Endothelial cell (in vitro differentiated cells): ENCODE results near the gene MPC1. TPM values are rescaled to one million over a fixed set of nuclear protein-coding genes. Genes with fewer than 3 reads are reported as not detected.
"Not testable (repeated sequence)": the region's sequence is repeated elsewhere in the genome, so short reads cannot be mapped to it uniquely, and the experiment has no call there.

ENCODE experiments used
- DNase-seq: peaks from one replicate; pipeline ENCODE4 v3.0.0; 2021; ENCODE audit warnings: low spot score
- H3K27ac Mint-ChIP-seq: one replicate; pipeline ENCODE4 v1.8.0; 2021; ENCODE audit warnings: mixed read lengths, inconsistent platforms; ENCODE audit not compliant: unreplicated experiment
- H3K27me3 Mint-ChIP-seq: one replicate; pipeline ENCODE4 v1.8.0; 2021; ENCODE audit warnings: mild to moderate bottlenecking, moderate library complexity, mixed read lengths, inconsistent platforms; ENCODE audit not compliant: unreplicated experiment
- H3K36me3 Mint-ChIP-seq: one replicate; pipeline ENCODE4 v1.8.0; 2021; ENCODE audit warnings: mild to moderate bottlenecking, low read depth, mixed read lengths, inconsistent platforms; ENCODE audit not compliant: unreplicated experiment
- H3K4me1 Mint-ChIP-seq: one replicate; pipeline ENCODE4 v1.8.0; 2021; ENCODE audit warnings: mild to moderate bottlenecking, mixed read lengths, inconsistent platforms; ENCODE audit not compliant: unreplicated experiment
- H3K4me3 Mint-ChIP-seq: one replicate; pipeline ENCODE4 v1.8.0; 2021; ENCODE audit warnings: mild to moderate bottlenecking, mixed read lengths, inconsistent platforms; ENCODE audit not compliant: unreplicated experiment
- H3K9me3 Mint-ChIP-seq: one replicate; pipeline ENCODE4 v1.8.0; 2021; ENCODE audit warnings: mixed read lengths, inconsistent platforms; ENCODE audit not compliant: unreplicated experiment
- CTCF ChIP-seq: fragments of 200-600 bp; sonication (generic); IDR thresholded peaks from one replicate; pipeline ENCODE4 v1.5.0; 2021; ENCODE audit warnings: antibody characterized with exemption; ENCODE audit not compliant: unreplicated experiment
- total RNA-seq: library from RNA; stranded (reverse); fragmentation: NEBNext Ultra II Directional; extraction: Animal tissue kit (Norgen Biotek cat#: 25700); gene quantifications from one replicate; pipeline ENCODE4 v1.2.1, GENCODE V29; 2021; ENCODE audit not compliant: unreplicated experiment

MPC1 gene
- total RNA-seq, 1 donor from 2014 or later = 23.7 TPM

DNA sequence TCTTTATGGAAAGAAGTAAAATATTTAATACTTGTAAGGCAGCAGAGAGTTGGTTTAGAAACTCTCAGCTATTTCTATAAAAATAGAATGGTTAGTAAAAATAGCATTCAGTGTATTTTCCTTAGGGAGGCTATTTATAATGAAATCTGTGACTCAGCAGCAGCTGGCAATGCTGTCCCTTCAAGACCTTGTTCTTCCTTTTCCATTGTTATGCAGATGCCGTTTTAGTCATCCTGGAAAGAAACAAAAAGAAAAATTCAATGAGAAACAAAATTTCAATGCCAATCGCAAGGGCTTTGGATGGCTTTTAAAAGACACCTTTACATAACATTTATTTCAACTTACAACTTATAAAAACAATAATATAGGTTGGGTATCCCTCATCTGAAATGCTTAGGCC lies 17.5 kb downstream of the MPC1 start:
- Mint-ChIP-seq H3K27me3 (peaks cover 1% of the 10 kb centered on the region), H3K9me3 (no peaks in the 10 kb centered on the region), H3K36me3 (peaks cover 4% of the 10 kb centered on the region), H3K4me3 (no peak overlapping the region), H3K4me1 (peaks cover 11% of the 10 kb centered on the region), H3K27ac (no peak overlapping the region)
- no peak for TF ChIP-seq CTCF
- no peak for DNase-seq

DNA sequence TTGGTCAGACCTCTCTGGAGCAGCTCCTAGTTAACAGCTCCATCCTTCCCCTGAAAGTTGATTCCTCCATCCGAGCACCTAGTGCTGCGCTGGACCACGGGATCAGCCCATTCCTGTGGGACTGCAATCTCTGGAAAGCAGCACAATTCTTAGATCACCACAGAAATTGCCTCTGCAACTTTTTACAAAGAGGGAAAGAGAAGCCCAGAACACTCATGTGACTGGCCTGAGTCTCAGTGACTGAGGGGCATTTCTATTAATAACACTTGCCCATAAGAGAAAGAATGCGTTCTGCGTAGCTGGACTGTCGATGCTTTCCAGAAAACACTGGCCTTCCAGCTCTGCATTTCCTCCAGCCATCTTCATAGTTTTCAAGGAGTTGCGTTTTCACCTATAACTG lies 18.3 kb downstream of the MPC1 start:
- peaks cover 11% of the 10 kb centered on the region for H3K4me1 Mint-ChIP-seq
- H3K27ac Mint-ChIP-seq = no peak overlapping the region
- TF ChIP-seq CTCF = no peak
- H3K27me3 Mint-ChIP-seq = peaks cover 1% of the 10 kb centered on the region
- H3K4me3 Mint-ChIP-seq = no peak overlapping the region
- no peaks in the 10 kb centered on the region for H3K9me3 Mint-ChIP-seq
- DNase-seq = no peak
- peaks cover 4% of the 10 kb centered on the region for H3K36me3 Mint-ChIP-seq

GRCh38 chr6:166362427-166362826 lies 20.3 kb downstream of the MPC1 start:
- DNase-seq, H3K9me3 Mint-ChIP-seq, H3K27me3 Mint-ChIP-seq, H3K4me3 Mint-ChIP-seq, H3K27ac Mint-ChIP-seq, H3K36me3 Mint-ChIP-seq: not testable (repeated sequence)
- H3K4me1 Mint-ChIP-seq = peaks cover 11% of the 10 kb centered on the region

- no peak for DNase-seq
- Mint-ChIP-seq H3K27ac (no peak overlapping the region), H3K9me3 (no peaks in the 10 kb centered on the region), H3K27me3 (peaks cover 1% of the 10 kb centered on the region), H3K36me3 (peaks cover 4% of the 10 kb centered on the region), H3K4me3 (no peak overlapping the region), H3K4me1 (peaks cover 11% of the 10 kb centered on the region)
- no peak for TF ChIP-seq CTCF
Measured at GRCh38 chr6:166361077-166361429, 21.7 kb downstream of the MPC1 start.

DNA sequence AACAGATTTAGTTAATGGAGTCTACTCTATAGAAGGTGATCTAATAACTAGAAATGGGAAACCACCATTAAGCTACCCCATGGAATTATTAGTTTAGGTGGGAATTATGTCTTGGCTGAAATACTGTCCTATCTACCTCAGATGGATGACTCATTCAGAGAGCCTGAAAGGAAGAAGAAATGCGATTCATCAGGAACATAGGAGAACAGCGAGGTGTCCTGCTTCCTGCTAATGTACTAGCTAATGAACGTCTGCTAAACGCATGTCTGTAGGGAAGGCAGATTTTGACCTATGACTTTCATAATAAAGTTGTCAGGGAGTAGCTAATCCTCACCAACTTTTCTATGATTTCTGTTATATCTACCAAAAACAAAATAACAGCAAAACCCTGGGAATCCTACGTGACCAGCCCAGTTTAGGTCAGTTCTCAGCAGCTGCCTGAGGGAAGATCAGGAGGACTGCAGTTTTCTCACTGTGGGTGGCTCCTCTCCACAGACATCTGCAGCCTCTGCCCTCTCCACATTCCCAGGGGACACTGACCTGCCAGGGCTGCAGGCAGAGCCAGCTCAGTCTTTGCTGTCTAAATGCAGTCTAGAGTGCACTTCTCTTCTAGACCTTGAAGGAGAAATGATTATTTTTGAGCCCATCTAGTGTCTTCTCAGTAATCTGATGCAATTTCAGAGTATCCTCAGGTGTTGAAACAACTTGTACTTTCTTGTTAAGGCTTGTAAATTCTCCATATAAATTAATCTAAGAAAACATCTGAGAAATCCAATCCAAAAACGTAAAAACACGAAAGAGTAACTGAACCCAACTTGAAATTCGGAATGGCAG lies 22.3 kb downstream of the MPC1 start:
- no peak overlapping the region for H3K27ac Mint-ChIP-seq
- no peak overlapping the region for H3K4me3 Mint-ChIP-seq

More for the DNA sequence above, 22.3 kb downstream of the MPC1 start:
- Mint-ChIP-seq H3K36me3 (peaks cover 4% of the 10 kb centered on the region), H3K4me1 (peaks cover 6% of the 10 kb centered on the region), H3K27me3 (peaks cover 1% of the 10 kb centered on the region), H3K9me3 (no peaks in the 10 kb centered on the region)
- DNase-seq = no peak
- no peak for TF ChIP-seq CTCF
